Stomach (tissue), 4 donors: ENCODE data around the gene SLC25A34.

Experiments used
- CTCF ChIP-seq, 7 experiments: fragments of 450-650 bp in 4 of 7; fragments of 200-600 bp in 3 of 7; sonication (generic) in 3 of 7; IDR thresholded peaks; one replicate each; pipeline ENCODE4 v1.5.1; 2016 to 2019; ENCODE audit warnings: antibody characterized with exemption in 7 of 7, control low read depth in 2 of 7, mild to moderate bottlenecking in 1 of 7
- EP300 ChIP-seq: sonication (generic); formaldehyde crosslinking; IDR thresholded peaks from one replicate; pipeline ENCODE4 v1.6.1; 2017; ENCODE audit warnings: antibody characterized with exemption
- POLR2A ChIP-seq, 4 donors: fragments of 450-650 bp; IDR thresholded peaks; one replicate each; pipeline ENCODE4 v1.6.1; 2016; ENCODE audit warnings: antibody characterized with exemption in 4 of 4, control low read depth in 2 of 4, mild to moderate bottlenecking in 1 of 4, moderate library complexity in 1 of 4
- POLR2AphosphoS5 ChIP-seq, 3 donors: sonication (generic); formaldehyde crosslinking; IDR thresholded peaks; one replicate each; pipeline ENCODE4 v1.6.1; 2016; ENCODE audit warnings: antibody characterized with exemption in 3 of 3

DNA sequence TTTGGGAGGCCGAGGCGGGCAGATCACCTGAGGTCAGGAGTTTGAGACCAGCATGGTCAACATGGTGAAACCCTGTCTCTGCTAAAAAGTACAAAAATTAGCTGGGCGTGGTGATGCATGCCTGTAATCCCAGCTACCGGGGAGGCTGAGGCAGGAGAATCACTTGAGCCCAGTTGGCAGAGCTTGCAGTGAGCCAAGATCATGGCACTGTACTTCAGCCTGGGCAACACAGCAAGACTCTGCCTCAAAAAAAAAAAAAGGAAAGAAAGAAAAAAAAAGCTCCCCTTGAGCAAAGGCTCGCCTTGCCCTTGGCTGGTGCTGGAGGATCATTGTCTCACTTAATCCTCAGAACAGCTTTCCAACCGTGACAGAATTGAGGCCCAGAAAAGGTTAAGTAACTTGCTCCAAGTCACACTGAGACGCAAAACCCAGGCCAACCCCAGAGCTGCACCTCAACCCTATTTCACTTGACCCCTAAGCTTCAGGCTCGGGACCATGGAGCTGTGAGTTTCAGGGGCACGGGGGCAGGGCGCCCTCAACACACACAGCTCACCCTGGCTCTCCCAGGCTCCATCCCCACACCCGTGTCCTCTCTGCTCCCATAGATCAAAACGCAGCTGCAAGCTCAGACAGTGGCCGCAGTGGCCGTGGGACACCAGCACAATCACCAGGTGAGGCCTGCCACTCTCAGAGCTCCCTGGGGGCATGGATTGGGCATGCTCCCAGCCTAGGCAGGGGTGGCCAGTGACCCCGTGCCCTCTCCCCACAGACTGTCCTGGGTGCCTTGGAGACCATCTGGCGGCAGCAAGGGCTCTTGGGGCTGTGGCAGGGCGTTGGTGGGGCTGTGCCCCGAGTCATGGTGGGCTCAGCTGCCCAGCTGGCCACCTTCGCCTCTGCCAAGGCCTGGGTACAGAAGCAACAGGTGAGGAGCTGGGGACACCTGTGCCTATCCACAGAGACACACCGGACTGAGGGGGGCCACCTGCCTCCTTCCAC, 1.6 kb downstream of the SLC25A34 start:
- TF ChIP-seq POLR2AphosphoS5 (IDR thresholded peaks at IDR 0.05) (no peak), CTCF (IDR thresholded peaks at IDR 0.05) (no peak), POLR2A (IDR thresholded peaks at IDR 0.05) (no peak), EP300 (no peak)
